Astrocyte of the hippocampus (primary cell): ENCODE measurements around the gene CDH4.

Source experiments
- DNase-seq: peaks from one replicate; pipeline ENCODE4 v3.0.0; 2011; ENCODE audit warnings: low read depth, low spot score

CDH4 gene

DNA sequence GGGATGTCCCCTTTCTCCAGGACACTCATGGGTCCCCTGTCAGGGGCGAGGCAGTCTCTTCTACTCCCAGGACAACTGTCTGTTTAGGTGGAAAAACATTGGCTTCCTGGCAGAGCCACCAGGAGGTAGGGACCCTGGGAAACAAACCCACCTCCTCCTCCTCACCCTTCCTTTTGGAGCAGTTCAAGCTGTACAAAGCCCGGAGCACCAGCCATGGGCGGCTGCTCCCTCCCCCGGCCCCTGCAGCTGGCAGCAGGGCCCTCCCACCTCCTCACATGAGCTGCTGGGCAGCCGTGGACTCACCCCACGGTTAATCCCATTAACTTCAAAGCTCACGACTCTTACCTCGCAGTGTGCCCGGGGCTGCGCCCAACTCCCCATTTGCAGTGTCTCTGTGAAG is 48.6 kb downstream of the CDH4 start:
- DNase-seq, result no peak

DNA sequence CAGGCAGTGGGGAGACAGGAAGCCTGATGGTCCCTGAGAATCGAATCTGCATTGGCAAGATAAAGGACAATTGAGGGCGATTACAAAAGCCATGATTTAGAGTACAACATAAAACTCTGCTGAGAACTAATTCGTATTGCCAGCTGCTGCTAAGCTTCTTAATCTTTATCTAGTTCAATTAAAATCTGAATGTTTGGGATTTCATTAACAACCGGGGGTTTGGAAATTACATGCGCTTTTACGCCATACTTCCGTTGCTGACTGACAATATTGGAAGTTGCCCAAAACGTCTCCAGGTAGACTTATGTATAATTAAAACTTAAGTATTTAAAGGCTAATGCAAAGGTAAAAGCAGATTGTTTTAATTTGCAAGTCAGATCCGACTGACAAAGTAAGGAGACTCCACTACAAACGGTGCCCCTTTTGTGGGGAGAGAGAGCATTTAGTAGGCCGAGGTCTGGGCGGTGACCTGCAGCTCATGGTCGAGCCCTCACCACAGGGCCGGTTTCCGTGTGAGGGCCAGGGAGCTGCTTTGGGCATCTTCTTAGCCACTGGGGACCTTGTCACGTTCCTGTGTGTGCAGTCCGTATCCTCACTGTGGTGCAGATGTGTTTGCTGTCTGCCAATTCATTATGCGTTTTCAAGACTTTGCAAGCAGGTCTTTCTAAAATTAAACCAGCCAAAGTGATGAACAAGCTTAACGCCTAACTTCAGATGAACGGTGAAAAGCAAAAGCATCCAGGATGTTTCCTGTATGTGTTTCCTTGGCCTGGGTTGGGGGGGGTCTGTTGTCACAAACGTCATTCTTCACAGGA is 49.9 kb downstream of the CDH4 start:
- DNase-seq, result no peak

DNA sequence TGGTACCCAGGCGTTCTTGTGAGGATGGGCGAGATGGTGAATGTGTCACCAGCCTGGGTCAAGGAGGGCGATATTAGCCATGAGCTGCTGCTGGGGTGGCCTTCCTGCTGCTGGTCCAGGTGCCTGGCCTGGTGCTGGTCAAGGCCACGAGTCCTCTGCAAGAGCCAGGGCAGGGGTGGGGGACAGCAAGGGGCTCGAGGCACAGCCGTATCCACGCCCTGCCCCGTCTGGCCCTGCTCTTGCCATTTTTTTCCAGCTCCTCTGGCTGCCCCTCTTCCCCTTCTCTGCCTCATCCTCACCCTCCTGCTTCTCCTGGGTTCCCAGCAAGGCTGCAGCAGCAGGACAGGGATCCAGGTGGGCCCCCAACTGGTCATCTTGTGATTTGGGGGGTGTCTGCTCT is 51.2 kb downstream of the CDH4 start:
- no peak for DNase-seq

DNA sequence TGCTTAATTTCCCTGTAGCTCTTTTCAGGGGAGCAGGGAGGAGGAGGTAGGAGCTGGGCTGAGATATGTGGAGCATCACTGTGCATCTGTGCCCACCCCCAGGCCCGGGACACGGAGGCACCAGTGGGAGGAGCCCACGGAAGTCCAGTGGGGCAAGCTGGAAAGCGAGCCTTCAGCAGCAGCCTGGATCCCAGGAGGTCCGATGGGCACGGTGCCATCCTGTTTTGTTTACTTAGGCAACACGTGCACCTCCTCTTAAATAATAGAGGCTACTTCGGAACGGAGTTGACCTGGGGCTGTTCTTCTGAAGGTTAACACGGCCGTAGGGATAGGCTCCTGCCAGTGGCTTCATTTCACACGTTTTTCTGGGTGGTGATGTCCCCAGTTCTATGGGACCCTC is 51.6 kb downstream of the CDH4 start:
- DNase-seq, result no peak

DNA sequence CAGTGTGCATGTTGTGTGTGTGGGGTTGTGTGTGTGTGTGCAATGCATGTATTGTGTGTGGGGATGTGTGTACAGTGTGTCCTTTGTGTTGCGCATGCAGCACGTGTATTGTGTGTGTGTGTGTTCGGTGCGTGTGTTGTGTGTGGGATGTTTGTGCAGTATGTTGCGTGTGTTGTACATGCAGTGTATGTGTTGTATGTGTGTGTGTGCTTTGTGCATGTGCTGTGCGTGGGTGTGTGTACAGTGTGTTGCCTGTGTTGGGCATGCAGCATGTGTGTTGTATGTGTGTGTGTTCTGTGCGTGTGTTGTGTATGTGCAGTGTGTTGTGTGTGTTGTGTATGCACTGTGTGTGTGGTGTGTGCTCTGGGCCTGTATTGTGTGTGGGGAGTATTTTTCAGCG is 52.7 kb downstream of the CDH4 start:
- DNase-seq, result no peak

DNA sequence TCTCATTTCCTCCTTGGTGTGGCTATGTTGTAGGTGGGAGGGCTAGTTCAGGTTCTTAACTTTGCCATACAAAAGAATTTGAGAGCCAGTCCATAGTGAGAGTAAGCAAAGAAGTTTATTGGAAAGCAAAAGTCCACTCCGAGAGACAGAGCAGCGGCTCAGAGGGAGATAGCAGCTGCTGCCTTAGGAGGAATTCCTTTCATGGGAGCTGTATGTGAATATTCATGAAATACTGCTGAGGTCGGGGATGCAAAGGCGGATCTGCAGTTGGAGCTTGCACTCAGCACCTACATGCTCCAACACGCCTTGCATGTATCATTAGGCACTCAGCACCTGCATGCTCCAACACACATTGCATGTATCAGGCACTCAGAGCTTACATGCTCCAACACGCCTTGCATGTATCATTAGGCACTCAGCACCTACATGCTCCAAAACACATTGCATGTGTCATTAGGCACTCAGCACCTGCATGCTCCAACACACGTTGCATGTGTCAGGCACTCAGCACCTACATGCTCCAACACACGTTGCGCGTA is 54.9 kb downstream of the CDH4 start:
- no peak for DNase-seq

DNA sequence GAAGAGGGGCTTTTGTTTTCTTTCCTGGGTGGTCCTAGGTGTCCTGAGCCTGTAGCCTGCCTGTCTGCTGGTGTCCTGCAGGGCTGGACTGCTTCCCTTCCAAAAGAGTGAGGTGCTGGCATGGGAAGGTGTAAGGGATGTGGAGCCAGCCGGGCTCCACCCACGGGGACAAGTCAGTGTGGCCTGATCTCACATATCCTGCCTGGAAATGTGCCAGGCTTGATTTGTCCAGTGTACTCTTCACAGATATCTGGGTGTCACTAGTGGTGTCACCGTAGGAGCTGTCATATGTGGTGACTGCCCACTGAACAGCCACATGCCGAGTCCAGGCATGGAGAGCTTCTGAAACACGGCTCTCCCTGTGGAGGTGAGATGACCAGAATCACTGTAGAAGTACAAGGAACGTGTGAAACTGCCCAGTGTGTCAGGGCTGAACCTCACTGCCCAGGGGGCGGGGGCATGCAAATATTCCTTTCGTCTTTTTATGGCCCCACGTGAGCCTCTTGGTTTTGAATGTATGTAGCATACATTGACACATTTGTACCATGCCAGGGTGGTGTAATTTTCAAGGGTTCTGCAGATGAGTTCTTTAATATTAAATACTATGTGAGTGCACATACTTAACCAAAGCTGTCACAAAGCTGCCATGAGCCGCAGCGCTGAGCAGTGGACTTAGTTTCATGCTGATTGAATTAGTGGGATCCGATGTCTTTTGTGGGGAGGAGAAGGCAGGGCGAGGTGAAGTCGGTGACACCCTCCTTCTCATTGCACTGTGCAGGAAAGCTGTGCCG is 55.8 kb downstream of the CDH4 start:
- DNase-seq, result no peak

DNA sequence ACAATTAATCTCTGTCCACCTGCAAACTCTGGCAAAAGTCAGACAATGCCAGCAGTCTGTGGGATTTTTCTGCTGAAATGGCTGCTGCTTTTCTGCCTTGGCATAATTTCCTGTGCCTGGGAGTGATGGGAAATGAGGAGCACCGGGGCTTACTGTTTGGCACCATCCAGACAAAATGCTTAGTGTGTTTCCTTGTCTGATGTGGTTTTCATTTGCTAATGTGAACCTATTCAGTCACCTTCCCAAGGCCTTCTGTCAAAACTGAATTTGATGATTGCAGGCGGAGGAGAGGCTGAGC is 56.4 kb downstream of the CDH4 start:
- DNase-seq, result peak; percentile 60

DNA sequence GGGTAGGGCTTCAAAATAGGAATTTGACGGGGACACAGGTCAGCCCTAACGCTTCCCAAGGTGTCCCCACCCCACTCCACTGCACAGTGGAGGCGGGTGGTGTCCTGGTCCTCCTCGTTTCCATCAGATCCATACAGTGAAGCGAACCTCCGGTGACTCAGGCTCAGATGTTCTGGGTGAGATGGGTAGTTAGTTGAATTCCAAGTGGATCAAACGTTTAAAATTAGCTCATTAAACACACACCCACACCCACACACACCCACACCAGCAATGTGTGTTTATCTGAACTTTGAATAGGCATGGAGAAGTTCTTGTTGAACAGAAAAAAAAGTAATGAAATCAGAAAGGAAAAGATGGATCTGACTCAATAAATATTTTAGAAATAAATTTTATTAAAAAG is 58.9 kb downstream of the CDH4 start:
- no peak for DNase-seq

DNA sequence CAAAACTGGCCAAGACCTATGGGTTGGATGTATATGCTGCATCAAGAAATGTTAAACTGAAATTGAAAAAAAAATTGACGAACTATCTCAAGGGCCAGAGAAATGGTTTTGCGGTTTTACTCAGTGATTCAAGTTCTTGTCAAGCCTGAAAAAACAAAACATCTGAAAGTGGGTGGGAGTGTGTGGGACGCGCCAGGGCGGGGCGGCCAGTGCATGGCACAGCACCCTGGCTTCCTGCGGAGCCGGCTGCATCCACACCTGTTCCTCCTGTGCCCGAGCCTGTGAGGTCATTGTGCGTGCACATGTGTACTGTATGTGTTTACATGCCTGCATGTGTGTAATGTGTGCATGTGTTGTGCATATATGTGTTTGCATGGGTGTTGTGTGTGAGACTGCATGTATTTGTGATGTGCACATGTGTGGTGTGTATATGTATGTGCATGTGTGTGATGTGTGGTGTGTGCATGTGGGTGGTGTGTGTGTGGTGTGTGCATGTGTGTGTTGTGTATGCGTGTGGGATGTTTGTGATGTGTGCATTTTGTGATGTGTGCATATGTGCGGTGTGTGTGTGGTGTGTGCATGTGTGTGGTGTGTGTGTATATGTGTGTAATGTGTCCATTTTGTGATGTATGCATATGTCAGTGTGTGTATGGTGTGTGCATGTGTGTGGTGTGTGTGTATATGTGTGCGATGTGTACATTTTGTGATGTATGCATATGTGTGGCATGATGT is 59.8 kb downstream of the CDH4 start:
- DNase-seq, result no peak

DNA sequence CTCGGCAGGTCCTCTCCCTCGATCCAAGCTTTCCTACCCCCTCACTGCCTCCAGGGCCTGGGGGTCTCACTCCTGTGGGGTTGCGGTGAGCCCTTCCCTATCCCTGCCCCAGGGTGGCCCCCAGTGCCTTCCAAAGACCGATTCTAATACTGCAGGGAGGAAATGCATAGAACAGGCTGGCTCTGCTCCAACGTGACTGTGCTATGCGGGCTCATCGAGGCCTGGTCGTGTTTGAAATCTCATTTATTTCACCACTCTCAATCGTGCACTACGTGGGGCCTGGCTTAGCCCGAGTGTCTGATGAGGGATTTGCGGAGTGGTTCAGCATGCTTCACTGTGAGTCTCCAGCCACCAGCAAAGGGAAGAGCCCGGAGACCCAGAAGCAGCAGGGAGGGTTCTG is 60.9 kb downstream of the CDH4 start:
- DNase-seq, result no peak

DNA sequence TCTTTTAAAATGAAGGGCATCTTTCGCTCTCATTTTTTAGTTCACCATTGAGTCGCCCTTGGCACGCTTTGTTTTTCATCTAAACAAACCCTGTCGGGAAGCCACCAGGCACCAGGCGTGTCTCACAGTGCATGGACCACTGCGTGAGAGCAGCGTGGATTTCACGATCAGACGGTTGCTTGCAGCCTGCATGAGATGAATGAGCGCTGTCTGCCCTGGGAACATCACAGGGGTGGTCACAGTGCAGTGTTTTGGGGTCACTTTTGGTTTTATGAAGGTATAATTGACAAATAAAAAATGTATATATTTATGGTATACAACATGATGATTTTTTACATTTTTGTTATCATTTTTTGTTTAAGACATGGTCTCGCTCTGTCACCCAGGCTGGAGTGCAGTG is 61.3 kb downstream of the CDH4 start:
- no peak for DNase-seq

DNA sequence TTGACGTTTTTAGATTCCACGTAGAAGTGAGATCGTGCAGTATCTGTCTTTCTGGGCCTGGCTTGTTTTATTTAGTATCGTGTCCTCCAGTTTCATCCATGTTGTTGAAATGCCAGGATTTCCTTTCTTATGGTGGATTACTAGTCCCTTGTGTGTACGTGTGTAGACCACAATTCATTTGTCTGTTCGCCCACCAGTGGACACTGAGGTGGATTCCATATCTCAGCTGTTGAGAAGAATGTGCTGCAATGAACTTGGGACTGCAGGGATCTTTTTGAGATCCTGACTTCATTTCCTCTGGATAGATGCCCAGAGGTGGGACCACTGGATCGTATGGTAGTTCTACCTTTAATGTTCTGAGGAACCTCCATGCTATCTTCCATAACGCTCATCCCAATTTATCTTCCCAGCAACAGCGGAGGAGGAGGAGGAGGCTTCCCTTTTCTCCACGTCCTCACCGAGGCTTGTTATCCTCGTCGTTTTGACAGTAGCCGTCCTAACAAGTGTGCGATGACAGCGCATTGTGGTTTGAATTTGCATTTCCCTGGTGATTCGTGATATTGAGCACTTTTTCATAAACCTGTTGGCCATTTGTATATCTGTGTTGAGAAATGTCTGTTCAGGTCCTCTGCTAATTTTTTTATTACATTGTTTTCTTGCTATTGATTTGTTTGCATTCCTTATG is 62.4 kb downstream of the CDH4 start:
- DNase-seq, result no peak

DNA sequence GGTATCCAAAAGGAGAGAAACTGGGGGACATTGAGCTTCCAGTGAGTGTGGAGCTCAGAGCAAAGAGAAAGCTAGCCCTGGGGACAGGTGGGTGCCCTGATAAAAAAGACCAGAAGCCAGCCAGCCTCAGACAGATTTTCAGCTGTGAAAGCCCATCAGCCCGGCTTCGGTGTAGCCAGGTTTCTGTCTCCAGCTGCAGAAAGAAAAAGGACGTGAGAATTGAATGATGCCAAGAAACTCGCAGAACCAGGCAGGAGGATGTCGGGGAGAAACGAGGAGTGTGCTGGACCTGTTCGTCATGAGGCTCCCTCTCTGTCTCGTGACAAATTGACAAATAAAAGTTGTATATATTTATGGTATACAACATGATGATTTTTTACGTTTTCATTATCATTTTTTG is 63.3 kb downstream of the CDH4 start:
- no peak for DNase-seq

DNA sequence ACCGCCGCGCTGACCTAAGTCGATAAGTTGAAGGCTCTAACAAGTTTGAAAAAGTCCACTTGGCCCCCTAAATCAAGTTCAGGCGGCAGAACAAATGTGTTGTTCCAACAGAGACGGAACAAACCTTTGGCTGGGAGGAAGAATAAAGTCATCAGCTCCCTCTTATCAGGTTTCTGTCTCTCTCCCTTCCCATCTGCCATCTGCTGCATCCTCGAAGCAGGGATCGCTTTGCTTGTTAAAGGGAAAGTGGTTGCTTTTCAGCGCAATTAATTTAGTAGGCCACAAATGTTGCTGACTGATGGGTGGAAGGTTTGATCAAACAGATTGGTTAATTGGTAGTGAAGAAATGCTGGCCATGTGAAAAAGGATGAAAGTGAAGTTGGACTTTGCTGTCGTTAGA is 64.3 kb downstream of the CDH4 start:
- no peak for DNase-seq

DNA sequence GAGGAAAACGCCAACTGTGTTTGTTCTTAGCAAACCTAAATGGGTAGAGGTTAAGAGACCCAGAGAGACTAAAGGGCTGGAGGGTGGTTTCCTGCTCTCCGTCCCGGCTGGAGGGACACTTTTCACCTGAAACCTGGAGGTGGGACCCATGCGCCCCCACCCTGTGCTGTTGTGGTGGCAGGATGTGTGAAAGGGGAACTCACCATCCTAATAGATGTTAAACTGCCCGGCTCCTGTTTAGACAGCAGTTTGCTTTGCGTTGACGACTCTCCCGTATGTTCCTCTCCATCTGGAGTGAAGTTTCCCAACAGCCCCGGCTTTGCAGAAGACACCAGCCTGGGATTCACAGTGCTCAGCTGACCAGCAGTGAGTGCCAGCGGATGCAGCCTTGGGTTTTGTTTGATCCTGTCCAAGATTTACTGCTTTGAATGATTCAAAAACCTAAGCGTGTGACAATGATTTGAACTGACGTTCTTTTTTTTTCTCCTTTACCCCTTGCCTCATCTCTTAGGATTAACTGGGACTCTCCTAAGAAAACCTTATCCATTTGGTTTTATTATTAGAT is 66.0 kb downstream of the CDH4 start:
- DNase-seq, result no peak

DNA sequence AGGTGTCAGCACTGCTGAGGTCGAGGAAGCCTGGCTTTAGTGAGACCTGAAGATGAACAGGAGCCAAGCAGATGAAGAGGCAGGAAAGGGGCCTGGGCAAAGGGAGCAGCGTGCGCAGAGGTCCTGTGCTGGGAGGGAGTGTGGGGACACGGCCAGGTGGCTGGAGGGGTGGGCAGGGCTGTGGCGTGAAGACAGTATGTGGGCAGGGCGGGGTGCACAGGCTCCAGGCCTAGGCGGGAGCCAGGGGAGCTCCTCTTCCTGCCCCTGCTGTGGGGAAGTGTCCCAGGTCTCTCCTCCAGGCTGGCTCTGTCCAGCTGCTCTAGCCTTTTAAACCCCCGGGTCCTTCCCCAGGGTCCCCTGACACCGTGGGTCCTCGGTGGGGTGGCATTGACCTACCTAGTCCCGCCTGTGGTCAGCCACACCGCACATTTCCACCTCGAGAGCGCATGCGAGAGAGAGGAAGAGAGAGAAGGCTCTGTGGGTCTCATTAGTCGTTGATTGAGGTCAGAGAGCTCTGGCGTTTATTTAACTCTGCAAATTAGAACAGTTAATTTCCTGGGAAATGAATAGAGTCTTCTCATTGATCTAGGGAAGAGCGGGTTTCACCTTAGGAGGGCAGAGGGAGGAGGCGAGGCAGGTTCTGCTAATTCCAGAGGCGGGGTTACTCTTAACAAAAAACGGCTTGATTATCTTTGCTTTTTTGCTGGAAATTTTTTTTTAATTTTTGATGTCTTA is 68.8 kb downstream of the CDH4 start:
- DNase-seq, result no peak

DNA sequence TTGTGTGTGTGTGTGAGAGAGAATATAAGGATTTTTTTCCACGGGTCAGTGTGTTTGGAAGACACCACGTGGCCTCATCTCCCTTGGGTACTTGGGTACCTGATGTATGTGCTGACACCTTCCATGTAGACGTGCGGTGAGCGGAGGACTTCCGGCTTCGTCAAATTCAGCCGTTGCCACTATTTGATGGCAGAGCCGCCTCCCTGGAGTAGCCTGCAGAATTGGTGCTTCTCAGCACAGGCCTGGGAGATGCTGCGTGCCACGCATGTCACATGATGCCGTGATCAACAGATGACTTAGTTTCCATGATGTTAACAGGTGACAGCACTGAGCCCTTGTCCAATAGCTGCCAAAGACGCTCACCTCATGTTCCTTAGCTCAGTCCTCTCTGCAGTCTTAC is 69.4 kb downstream of the CDH4 start:
- DNase-seq, result no peak

DNA sequence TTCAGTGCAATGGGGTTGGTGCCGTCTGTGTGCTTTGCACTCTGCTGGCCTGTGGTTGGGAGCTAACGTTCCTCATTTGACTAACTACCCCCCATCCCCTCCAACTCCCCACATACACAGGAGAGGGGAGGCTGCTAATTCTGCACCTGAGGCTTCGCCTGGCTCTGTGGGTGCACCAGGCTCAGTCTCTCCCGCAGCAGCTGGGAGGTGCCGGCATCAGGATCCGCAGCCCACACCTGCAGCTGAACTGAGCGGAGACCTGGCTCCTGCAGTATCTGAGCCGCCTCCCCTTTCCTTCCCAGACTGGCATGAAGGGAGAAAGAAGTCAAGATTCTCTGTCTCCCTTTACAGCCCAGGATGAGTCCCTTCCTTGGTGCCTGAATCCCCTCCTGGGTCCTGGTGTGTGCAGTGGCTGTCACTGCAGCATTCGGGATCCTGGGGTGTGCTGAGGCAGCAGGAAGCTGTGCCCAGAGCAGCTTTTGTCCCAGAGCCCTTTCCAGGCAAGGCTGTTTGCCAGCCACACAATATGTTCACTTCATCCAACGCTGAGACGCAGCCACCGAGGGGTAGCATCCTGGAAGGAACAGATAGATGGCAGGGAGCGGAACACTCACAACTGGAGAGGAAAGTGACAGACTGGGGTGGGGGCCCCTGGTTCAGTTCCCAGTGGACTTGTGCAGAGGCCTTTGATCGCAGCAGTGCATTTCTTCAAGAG is 70.2 kb downstream of the CDH4 start:
- no peak for DNase-seq

DNA sequence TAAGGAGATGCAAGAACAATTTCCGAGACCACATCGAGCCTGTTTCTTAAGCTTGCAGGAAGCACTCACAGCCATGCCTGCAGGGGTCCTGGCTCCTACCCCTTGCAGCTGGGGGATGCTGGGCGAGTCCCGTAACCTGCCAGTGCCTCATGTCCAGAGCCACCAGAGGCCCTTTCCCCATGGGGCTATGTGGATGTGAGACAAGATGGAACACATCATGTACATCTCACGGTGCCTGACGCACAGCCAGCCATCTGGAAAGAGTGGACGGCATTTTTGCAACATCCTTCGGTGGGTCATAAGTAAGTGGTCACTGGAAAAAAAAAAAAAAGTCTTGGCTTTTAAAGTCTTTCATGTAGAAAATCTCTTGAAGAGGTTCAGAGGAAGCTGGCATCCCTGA is 72.8 kb downstream of the CDH4 start:
- no peak for DNase-seq
